Activated CD8-positive, alpha-beta T cell treated with anti-CD3 and anti-CD28 coated beads, Interleukin-2, amount 10 ng/mL, durations not matched to agents 7 days and 5 days (primary cell): ENCODE measurements around the gene PKNOX1. TPM values are rescaled to one million over a fixed set of nuclear protein-coding genes. Genes with fewer than 3 reads are reported as not detected.
A peak's percentile ranks its signal among the peaks of the same experiment; 100 is the strongest.
"Not testable (repeated sequence)": the region's sequence is repeated elsewhere in the genome, so short reads cannot be mapped to it uniquely, and the experiment has no call there.

ENCODE experiments used
- ATAC-seq: fragments of 150-1000 bp; cut with Tn5 transposase; one replicate; pipeline ENCODE4 v1.10.0; 2021; ENCODE audit warnings: moderate library complexity
- CTCF ChIA-PET: fragments of 350-600 bp; sonication (Branson Sonifier 250); formaldehyde crosslinking; loops from one replicate; lab custom pipeline; 2021; ENCODE audit warnings: antibody characterized with exemption; lab: Charles Lee
- POLR2A ChIA-PET: fragments of 350-600 bp; sonication (Branson Sonifier 250); formaldehyde crosslinking; loops from one replicate; lab custom pipeline; 2021; ENCODE audit warnings: antibody characterized with exemption; lab: Charles Lee
- DNase-seq: peaks from one replicate; pipeline ENCODE4 v3.0.0-alpha.2; 2020
- H3K27ac Mint-ChIP-seq: one replicate; pipeline ENCODE4 v1.8.0; 2021; ENCODE audit warnings: mild to moderate bottlenecking, mixed read lengths
- H3K27me3 Mint-ChIP-seq: one replicate; pipeline ENCODE4 v1.8.0; 2021; ENCODE audit warnings: low read depth, mixed read lengths
- H3K36me3 Mint-ChIP-seq: one replicate; pipeline ENCODE4 v1.8.0; 2021; ENCODE audit warnings: low read depth, mixed read lengths
- H3K4me1 Mint-ChIP-seq: one replicate; pipeline ENCODE4 v1.8.0; 2021; ENCODE audit warnings: low read depth, mixed read lengths
- H3K4me3 Mint-ChIP-seq: one replicate; pipeline ENCODE4 v1.8.0; 2021; ENCODE audit warnings: mild to moderate bottlenecking, mixed read lengths
- H3K9me3 Mint-ChIP-seq: one replicate; pipeline ENCODE4 v1.8.0; 2022; ENCODE audit warnings: mixed read lengths; ENCODE audit not compliant: insufficient read depth
- total RNA-seq, 2 experiments: library from RNA; stranded (reverse); gene quantifications; one replicate each; pipeline ENCODE4 v1.2.3, GENCODE V29; 2021

The PKNOX1 gene
- total RNA-seq, 2 experiments from 2014 or later, result 23.9 to 25.3 TPM

DNA sequence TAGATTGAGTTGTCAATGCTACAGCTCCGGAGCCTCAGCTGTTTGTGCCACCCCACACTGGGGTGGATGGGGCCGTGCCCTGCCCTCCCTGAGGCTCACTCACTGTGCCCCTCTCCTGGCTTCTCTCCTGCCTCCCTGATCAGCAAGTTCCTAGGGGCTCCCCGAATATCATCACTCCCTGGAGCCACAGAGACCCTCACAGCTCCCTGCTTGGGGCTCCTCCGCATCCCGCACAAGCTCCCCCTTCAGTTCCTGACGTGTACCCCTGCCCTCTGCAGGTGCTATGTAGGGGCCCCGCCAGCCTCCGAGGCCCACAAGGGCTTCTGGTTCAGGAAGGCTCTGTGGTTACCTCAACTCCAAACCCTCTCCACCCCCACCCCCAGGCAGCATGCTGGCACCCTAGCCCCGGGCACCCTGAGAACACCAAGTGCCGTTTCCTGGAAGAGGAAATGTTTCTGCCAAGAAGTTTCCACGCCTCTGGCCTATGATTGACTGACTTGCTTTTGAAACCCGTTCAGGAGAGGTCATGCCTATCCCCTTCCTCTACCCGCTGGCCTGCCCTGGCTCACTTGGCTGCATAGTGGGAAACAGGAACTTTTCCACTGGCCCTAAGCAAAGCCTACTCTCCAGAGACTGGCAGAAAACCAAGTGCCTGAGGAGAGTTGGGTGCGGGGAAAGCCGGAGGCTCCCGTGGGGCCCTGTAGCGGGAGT is 71.0 kb downstream of the PKNOX1 start:
- H3K9me3 Mint-ChIP-seq, H3K27me3 Mint-ChIP-seq, H3K4me1 Mint-ChIP-seq, POLR2A ChIA-PET, DNase-seq, CTCF ChIA-PET, H3K36me3 Mint-ChIP-seq: not testable (repeated sequence)
- Mint-ChIP-seq H3K27ac (peak overlapping the region; percentile 92), H3K4me3 (peak overlapping the region; percentile 51)
- ATAC-seq, result peak; percentile 70

DNA sequence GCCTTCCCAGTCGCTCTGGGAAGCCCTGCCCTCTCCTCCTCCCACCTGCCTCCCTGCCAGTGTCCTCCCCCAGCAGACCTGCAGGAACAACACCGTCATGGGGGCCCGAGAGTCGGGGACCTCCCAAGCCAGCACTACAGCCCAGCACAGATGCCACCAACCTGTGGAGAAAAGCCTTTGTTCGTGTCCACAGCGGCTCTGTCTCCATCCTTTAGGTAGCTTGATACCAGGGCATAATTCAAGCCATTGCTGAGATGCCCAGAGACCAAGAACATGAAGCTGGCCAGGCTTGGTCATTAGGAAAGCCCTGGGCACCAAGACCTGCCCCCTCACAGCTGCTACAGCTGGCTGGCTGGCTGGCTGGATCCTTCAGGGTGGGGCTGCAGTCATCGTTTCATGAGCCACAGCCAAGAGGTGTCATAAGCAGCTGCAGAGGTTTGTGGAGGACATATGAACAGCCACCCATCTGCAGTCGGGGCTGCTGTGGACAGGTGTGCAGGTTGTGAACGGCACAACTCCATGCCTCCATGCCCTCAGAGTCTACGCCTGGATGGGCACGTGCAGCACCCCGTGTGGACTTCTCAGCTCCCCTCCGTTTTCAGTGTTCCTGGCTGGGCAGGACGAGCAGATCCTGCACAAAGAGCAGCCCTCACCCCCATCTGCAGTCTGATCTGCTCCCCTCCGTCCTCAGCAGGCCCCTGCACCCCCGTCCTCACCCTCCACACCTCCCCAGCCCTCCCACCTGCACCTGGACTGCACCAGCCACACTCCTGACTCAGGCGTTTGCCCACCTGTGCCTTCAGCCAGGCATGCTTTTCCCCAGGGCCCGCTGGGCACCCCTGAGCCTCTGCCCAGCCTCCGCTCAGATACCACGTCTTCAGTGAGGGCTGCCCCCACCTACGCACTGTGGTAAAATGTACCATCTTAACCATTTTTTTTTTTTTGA is 71.8 kb downstream of the PKNOX1 start:
- CTCF ChIA-PET, result not testable (repeated sequence)

GRCh38 chr21:43053112-43053511 is 78.8 kb downstream of the PKNOX1 start:
- ATAC-seq, H3K4me3 Mint-ChIP-seq, CTCF ChIA-PET, H3K27ac Mint-ChIP-seq, H3K36me3 Mint-ChIP-seq, H3K27me3 Mint-ChIP-seq, POLR2A ChIA-PET, H3K9me3 Mint-ChIP-seq, H3K4me1 Mint-ChIP-seq, DNase-seq: not testable (repeated sequence)

More for the DNA sequence above, 71.8 kb downstream of the PKNOX1 start:
- H3K36me3 Mint-ChIP-seq, H3K4me1 Mint-ChIP-seq, H3K27me3 Mint-ChIP-seq, H3K4me3 Mint-ChIP-seq, POLR2A ChIA-PET, DNase-seq, H3K9me3 Mint-ChIP-seq: not testable (repeated sequence)
- peak overlapping the region; percentile 60 for H3K27ac Mint-ChIP-seq
- peak; percentile 42 for ATAC-seq

DNA sequence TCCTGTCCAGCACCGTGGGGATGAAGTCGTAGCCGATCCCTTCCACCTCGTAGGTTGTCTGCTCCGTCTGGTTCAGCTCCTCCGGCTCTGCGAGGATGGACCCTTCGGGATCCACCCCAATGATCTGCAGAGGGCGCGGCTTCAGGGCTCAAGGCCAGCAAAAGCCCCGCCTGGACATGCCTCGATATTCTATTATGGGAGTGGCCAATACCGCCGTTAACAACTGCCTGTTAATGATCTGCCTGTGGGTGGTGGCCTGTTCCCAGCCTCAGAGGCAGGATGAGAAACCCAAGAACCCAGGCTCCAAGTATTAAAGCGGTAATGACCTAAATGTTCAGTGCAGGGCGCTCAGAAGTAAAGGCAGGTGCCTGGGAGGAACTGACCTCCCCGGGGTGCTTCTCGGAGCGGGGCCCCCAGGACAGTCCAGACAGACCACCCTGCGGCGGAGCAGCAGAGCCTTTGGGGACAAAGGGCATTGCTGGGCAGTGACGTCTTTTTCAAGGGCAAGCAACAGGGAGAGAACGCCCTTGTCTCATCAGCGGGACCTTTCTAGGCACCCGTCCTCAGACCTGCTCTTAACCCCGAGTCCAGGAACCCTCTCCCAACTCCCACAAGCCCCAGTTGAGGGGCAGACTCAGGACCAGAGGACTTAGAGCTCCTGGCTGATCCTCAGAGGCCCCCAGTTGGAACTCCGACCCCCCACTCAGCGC is 88.7 kb downstream of the PKNOX1 start:
- CTCF ChIA-PET, H3K4me3 Mint-ChIP-seq, POLR2A ChIA-PET, H3K4me1 Mint-ChIP-seq, DNase-seq, H3K36me3 Mint-ChIP-seq, H3K27ac Mint-ChIP-seq, H3K27me3 Mint-ChIP-seq, ATAC-seq, H3K9me3 Mint-ChIP-seq: not testable (repeated sequence)

GRCh38 chr21:43064265-43064917 is 90.0 kb downstream of the PKNOX1 start:
- ATAC-seq, DNase-seq, H3K4me1 Mint-ChIP-seq, POLR2A ChIA-PET, H3K27me3 Mint-ChIP-seq, H3K27ac Mint-ChIP-seq, H3K4me3 Mint-ChIP-seq, H3K9me3 Mint-ChIP-seq, CTCF ChIA-PET, H3K36me3 Mint-ChIP-seq: not testable (repeated sequence)

DNA sequence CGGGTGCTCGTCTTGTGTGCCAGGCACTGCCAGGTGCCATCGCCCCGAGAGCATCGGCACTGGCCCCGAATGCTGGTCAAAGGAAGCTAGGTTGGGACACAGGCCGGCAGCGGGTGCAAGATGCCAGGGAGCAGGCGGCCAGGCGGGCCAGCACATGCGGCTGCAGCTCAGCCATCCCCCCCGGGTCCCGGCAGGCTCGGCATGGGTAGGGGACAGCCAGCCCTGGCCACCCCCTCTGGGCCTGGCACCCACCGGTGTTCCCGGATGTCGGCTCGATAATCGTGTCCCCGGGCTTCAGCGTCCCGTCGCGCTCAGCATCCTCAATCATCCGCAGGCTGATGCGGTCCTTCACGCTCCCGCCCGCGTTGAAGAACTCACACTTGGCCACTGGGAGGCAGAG is 91.6 kb downstream of the PKNOX1 start:
- POLR2A ChIA-PET, H3K4me3 Mint-ChIP-seq, H3K27ac Mint-ChIP-seq: not testable (repeated sequence)

GRCh38 chr21:43066690-43067089 is 92.3 kb downstream of the PKNOX1 start:
- H3K27me3 Mint-ChIP-seq, H3K4me1 Mint-ChIP-seq, DNase-seq, POLR2A ChIA-PET, H3K9me3 Mint-ChIP-seq, H3K4me3 Mint-ChIP-seq, H3K36me3 Mint-ChIP-seq, ATAC-seq, CTCF ChIA-PET, H3K27ac Mint-ChIP-seq: not testable (repeated sequence)

More for the DNA sequence above, 91.6 kb downstream of the PKNOX1 start:
- CTCF ChIA-PET, H3K4me1 Mint-ChIP-seq, DNase-seq, H3K27me3 Mint-ChIP-seq, ATAC-seq, H3K9me3 Mint-ChIP-seq, H3K36me3 Mint-ChIP-seq: not testable (repeated sequence)

DNA sequence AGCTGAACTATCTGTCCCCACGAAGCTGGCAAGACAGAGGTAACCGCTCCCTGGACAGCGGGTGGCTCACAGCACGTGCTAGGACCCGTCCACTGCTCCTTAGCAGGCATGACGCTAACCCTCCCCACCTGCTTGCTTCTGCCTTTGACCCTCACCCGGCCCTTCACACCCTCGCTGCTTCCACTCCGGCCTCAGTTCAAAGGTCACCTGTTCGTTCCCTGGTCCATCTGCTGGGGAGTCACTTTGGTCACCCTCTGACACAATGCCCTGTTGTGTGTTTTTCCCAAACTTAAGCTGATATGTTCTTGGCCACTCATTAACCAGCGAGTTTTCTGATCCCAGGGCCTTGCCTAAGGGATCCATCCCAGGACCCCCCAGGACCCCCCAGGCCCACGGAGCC is 93.7 kb downstream of the PKNOX1 start:
- H3K4me3 Mint-ChIP-seq, H3K36me3 Mint-ChIP-seq, H3K27me3 Mint-ChIP-seq, POLR2A ChIA-PET, ATAC-seq, CTCF ChIA-PET, DNase-seq, H3K9me3 Mint-ChIP-seq, H3K4me1 Mint-ChIP-seq, H3K27ac Mint-ChIP-seq: not testable (repeated sequence)

DNA sequence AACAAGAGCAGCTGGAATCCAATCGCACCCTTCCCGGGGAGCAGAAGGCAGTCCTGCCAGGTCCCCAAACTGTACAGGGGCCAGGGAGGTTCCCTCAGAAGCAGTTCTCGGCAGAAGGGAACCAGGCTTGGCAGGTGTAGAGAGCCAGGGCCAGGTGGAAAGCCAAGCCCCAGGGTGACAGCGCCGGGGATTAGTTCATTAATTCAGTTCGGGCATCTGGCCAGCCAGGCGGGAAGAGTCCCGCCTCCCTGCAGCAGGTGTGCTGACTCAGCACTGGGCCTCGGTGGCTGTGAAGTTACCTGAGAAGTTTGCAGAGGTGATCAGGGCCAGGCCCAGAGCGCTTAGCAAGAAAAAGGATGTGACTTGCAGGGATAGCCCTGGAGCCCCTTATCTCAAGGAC is 95.3 kb downstream of the PKNOX1 start:
- POLR2A ChIA-PET, H3K9me3 Mint-ChIP-seq: not testable (repeated sequence)

GRCh38 chr21:43072742-43073141 is 98.4 kb downstream of the PKNOX1 start:
- H3K36me3 Mint-ChIP-seq, DNase-seq, H3K27me3 Mint-ChIP-seq, ATAC-seq, POLR2A ChIA-PET, H3K9me3 Mint-ChIP-seq, CTCF ChIA-PET, H3K4me3 Mint-ChIP-seq, H3K27ac Mint-ChIP-seq, H3K4me1 Mint-ChIP-seq: not testable (repeated sequence)

More for the DNA sequence above, 95.3 kb downstream of the PKNOX1 start:
- CTCF ChIA-PET, H3K36me3 Mint-ChIP-seq, H3K4me1 Mint-ChIP-seq, H3K4me3 Mint-ChIP-seq, DNase-seq, H3K27me3 Mint-ChIP-seq, ATAC-seq, H3K27ac Mint-ChIP-seq: not testable (repeated sequence)

DNA sequence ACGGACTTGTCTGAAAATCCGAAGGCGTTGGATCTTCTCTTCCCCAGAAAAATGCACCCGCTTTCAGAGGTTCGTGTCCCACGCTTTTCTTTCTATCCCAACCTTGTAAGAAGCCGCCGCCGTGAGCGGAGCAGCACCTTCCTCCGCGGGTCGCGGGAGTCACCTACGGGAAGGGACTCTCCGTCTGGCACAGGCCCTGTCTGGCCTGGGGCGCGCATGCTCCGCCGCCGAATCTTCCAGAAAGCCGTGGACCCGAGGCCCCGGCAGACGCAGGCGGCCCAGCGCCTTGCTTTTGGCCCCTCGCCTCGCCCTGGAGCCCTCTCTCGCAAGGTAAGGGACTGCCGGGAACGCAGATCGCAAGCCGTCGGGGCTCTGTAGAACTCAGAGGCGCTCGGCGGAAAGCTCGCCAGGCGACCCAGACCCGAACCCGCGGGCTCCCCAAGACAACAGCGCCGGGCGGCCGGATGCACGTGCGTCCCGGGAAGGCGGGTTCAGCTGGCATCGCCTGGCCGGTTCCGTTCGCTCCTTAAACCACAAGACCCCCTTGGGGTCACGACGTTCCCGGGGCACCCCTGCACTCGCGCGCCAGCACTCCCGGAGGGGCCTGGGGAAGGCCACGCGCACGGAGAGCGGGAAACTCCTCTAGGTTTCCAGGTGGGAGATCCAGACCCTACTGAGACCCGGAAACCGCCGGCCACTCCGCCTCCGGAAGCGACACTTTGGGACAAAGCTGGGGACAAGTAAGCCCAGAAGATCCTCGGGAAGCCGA is 100.2 kb downstream of the PKNOX1 start:
- CTCF ChIA-PET, result not testable (repeated sequence)
- ATAC-seq, result peak; percentile 23

More for the DNA sequence above, 100.2 kb downstream of the PKNOX1 start:
- H3K36me3 Mint-ChIP-seq, H3K4me1 Mint-ChIP-seq, POLR2A ChIA-PET, H3K27me3 Mint-ChIP-seq, H3K4me3 Mint-ChIP-seq, DNase-seq, H3K9me3 Mint-ChIP-seq, H3K27ac Mint-ChIP-seq: not testable (repeated sequence)
